ENCODE measurements around the gene CCDC160.
"Not testable (repeated sequence)": the region's sequence is repeated elsewhere in the genome, so short reads cannot be mapped to it uniquely, and the experiment has no call there.

The CCDC160 gene

GRCh38 chrX:134236626-134237614 lies at the start of gene CCDC160:
Gene CCDC160 (plus strand): TSS chrX:134237182. CDS start chrX:134244801, 7,619 bp downstream.
- Histone ChIP-seq H3K9ac (ENCODE audit: low read depth, low read length) (peak within 1 kb of the TSS; percentile 79), H3K9me3 (ENCODE audit: control insufficient read depth, insufficient read depth, low read length) (no peaks in the 10 kb centered on the region), H3K36me3 (ENCODE audit: insufficient read depth, low read length) (no peaks in the 10 kb centered on the region), H3K4me1 (ENCODE audit: insufficient read depth, low read length) (peaks cover 30% of the 10 kb centered on the region)

- Histone ChIP-seq H3K36me3 (ENCODE audit: insufficient read depth, low read length) (no peaks in the 10 kb centered on the region), H3K9ac (ENCODE audit: low read depth, low read length) (no peak overlapping the region), H3K4me1 (ENCODE audit: insufficient read depth, low read length) (peaks cover 5% of the 10 kb centered on the region), H3K9me3 (ENCODE audit: control insufficient read depth, insufficient read depth, low read length) (no peaks in the 10 kb centered on the region)
These were observed 45.7 kb upstream of the CCDC160 start for GRCh38 chrX:134191281-134191680.

- H3K9ac ChIP-seq (ENCODE audit: low read depth, low read length) = no peak overlapping the region
- H3K36me3 ChIP-seq (ENCODE audit: insufficient read depth, low read length) = no peaks in the 10 kb centered on the region
- no peaks in the 10 kb centered on the region for H3K4me1 ChIP-seq (ENCODE audit: insufficient read depth, low read length)
- no peaks in the 10 kb centered on the region for H3K9me3 ChIP-seq (ENCODE audit: control insufficient read depth, insufficient read depth, low read length)
These were observed 42.1 kb upstream of the CCDC160 start for GRCh38 chrX:134194915-134195314.

GRCh38 chrX:134202561-134202960 lies 34.4 kb upstream of the CCDC160 start:
- Histone ChIP-seq H3K36me3 (ENCODE audit: insufficient read depth, low read length) (no peaks in the 10 kb centered on the region), H3K4me1 (ENCODE audit: insufficient read depth, low read length) (no peaks in the 10 kb centered on the region), H3K9me3 (ENCODE audit: control insufficient read depth, insufficient read depth, low read length) (no peaks in the 10 kb centered on the region), H3K9ac (ENCODE audit: low read depth, low read length) (no peak overlapping the region)

- no peaks in the 10 kb centered on the region for H3K36me3 ChIP-seq (ENCODE audit: insufficient read depth, low read length)
- H3K4me1 ChIP-seq (ENCODE audit: insufficient read depth, low read length) = no peaks in the 10 kb centered on the region
- no peaks in the 10 kb centered on the region; the same call in 1 of the 2 replicates for H3K9me3 ChIP-seq (ENCODE audit: control insufficient read depth, insufficient read depth, low read length)
- no peak overlapping the region for H3K9ac ChIP-seq (ENCODE audit: low read depth, low read length)
These were observed 30.8 kb upstream of the CCDC160 start for GRCh38 chrX:134206221-134206620.

- peaks cover 1% of the 10 kb centered on the region for H3K9me3 ChIP-seq (ENCODE audit: control insufficient read depth, insufficient read depth, low read length)
These were observed 26.5 kb upstream of the CCDC160 start for GRCh38 chrX:134210465-134210864.

GRCh38 chrX:134235236-134235635 lies 1.7 kb upstream of the CCDC160 start:
- Histone ChIP-seq H3K9ac (ENCODE audit: low read depth, low read length) (no peak overlapping the region), H3K36me3 (ENCODE audit: insufficient read depth, low read length) (no peaks in the 10 kb centered on the region), H3K4me1 (ENCODE audit: insufficient read depth, low read length) (peaks cover 19% of the 10 kb centered on the region), H3K9me3 (ENCODE audit: control insufficient read depth, insufficient read depth, low read length) (no peaks in the 10 kb centered on the region)

More at GRCh38 chrX:134210465-134210864, 26.5 kb upstream of the CCDC160 start:
- Histone ChIP-seq H3K36me3 (ENCODE audit: insufficient read depth, low read length) (no peaks in the 10 kb centered on the region), H3K9ac (ENCODE audit: low read depth, low read length) (no peak overlapping the region), H3K4me1 (ENCODE audit: insufficient read depth, low read length) (no peaks in the 10 kb centered on the region)

GRCh38 chrX:134238144-134238543 lies 1.2 kb downstream of the CCDC160 start:
- H3K4me1 ChIP-seq (ENCODE audit: insufficient read depth, low read length) = peaks cover 34% of the 10 kb centered on the region
- H3K36me3 ChIP-seq (ENCODE audit: insufficient read depth, low read length); H3K9me3 ChIP-seq (ENCODE audit: control insufficient read depth, insufficient read depth, low read length): not testable (repeated sequence)
- H3K9ac ChIP-seq (ENCODE audit: low read depth, low read length) = peak overlapping the region; percentile 79; the same call in 1 of the 2 replicates

- Histone ChIP-seq H3K9ac (ENCODE audit: low read depth, low read length) (no peak overlapping the region), H3K36me3 (ENCODE audit: insufficient read depth, low read length) (no peaks in the 10 kb centered on the region)
These were observed 2.0 kb downstream of the CCDC160 start for GRCh38 chrX:134239016-134239415.

GRCh38 chrX:134240209-134240608 lies 3.2 kb downstream of the CCDC160 start:
- H3K36me3 ChIP-seq (ENCODE audit: insufficient read depth, low read length) = no peaks in the 10 kb centered on the region
- no peaks in the 10 kb centered on the region for H3K9me3 ChIP-seq (ENCODE audit: control insufficient read depth, insufficient read depth, low read length)
- peak overlapping the region; percentile 8; the same call in 1 of the 2 replicates for H3K9ac ChIP-seq (ENCODE audit: low read depth, low read length)
- H3K4me1 ChIP-seq (ENCODE audit: insufficient read depth, low read length) = peaks cover 34% of the 10 kb centered on the region

More at GRCh38 chrX:134239016-134239415, 2.0 kb downstream of the CCDC160 start:
- Histone ChIP-seq H3K4me1 (ENCODE audit: insufficient read depth, low read length) (peaks cover 34% of the 10 kb centered on the region), H3K9me3 (ENCODE audit: control insufficient read depth, insufficient read depth, low read length) (no peaks in the 10 kb centered on the region)

- Histone ChIP-seq H3K9ac (ENCODE audit: low read depth, low read length) (peak overlapping the region; percentile 14; the same call in 1 of the 2 replicates), H3K4me1 (ENCODE audit: insufficient read depth, low read length) (peaks cover 39% of the 10 kb centered on the region), H3K36me3 (ENCODE audit: insufficient read depth, low read length) (no peaks in the 10 kb centered on the region), H3K9me3 (ENCODE audit: control insufficient read depth, insufficient read depth, low read length) (no peaks in the 10 kb centered on the region)
These were observed 5.1 kb downstream of the CCDC160 start for GRCh38 chrX:134241960-134242619.

- Histone ChIP-seq H3K9me3 (ENCODE audit: control insufficient read depth, insufficient read depth, low read length) (no peaks in the 10 kb centered on the region), H3K9ac (ENCODE audit: low read depth, low read length) (no peak overlapping the region), H3K36me3 (ENCODE audit: insufficient read depth, low read length) (no peaks in the 10 kb centered on the region), H3K4me1 (ENCODE audit: insufficient read depth, low read length) (peaks cover 31% of the 10 kb centered on the region)
These were observed 7.1 kb downstream of the CCDC160 start for GRCh38 chrX:134244043-134244442.

- Histone ChIP-seq H3K9me3 (ENCODE audit: control insufficient read depth, insufficient read depth, low read length) (no peaks in the 10 kb centered on the region), H3K36me3 (ENCODE audit: insufficient read depth, low read length) (no peaks in the 10 kb centered on the region), H3K4me1 (ENCODE audit: insufficient read depth, low read length) (peaks cover 14% of the 10 kb centered on the region; the same call in 1 of the 2 replicates), H3K9ac (ENCODE audit: low read depth, low read length) (no peak overlapping the region)
These were observed 9.3 kb downstream of the CCDC160 start for GRCh38 chrX:134246282-134246681.

- peaks cover 5% of the 10 kb centered on the region; the same call in 1 of the 2 replicates for H3K4me1 ChIP-seq (ENCODE audit: insufficient read depth, low read length)
- no peaks in the 10 kb centered on the region for H3K36me3 ChIP-seq (ENCODE audit: insufficient read depth, low read length)
- H3K9ac ChIP-seq (ENCODE audit: low read depth, low read length) = no peak overlapping the region
- no peaks in the 10 kb centered on the region for H3K9me3 ChIP-seq (ENCODE audit: control insufficient read depth, insufficient read depth, low read length)
These were observed 10.5 kb downstream of the CCDC160 start for GRCh38 chrX:134247492-134247891.
